Measurements from ENCODE around the gene AMOTL1.

Gene AMOTL1

GRCh38 chr11:94751786-94752185 lies 16.4 kb upstream of the AMOTL1 start:
- TF ChIP-seq SPI1 (IDR thresholded peaks at IDR 0.05; ENCODE audit: low read depth, low read length): no peak
- TF ChIP-seq POU2F2 (IDR thresholded peaks at IDR 0.05; ENCODE audit: low read depth, low read length): no peak
- no peak for TF ChIP-seq PAX5 (IDR thresholded peaks at IDR 0.05; ENCODE audit: insufficient read depth, low read length, severe bottlenecking)
- no peak for TF ChIP-seq POLR2A (IDR thresholded peaks at IDR 0.05; ENCODE audit: low read depth, low read length)
- TF ChIP-seq POLR2AphosphoS5 (IDR thresholded peaks at IDR 0.05; ENCODE audit: low read depth, low read length): no peak
- no peak for TF ChIP-seq TAF1 (IDR thresholded peaks at IDR 0.05; ENCODE audit: low read depth, low read length)
- no peak for FAIRE-seq
- no peak for DNase-seq (ENCODE audit: insufficient read length, low spot score)

- TF ChIP-seq POLR2AphosphoS5 (IDR thresholded peaks at IDR 0.05; ENCODE audit: low read depth, low read length): no peak
- no peak for TF ChIP-seq POLR2A (IDR thresholded peaks at IDR 0.05; ENCODE audit: low read depth, low read length)
- no peak for TF ChIP-seq TAF1 (IDR thresholded peaks at IDR 0.05; ENCODE audit: low read depth, low read length)
- no peak for TF ChIP-seq POU2F2 (IDR thresholded peaks at IDR 0.05; ENCODE audit: low read depth, low read length)
- no peak for TF ChIP-seq SPI1 (IDR thresholded peaks at IDR 0.05; ENCODE audit: low read depth, low read length)
- no peak for TF ChIP-seq PAX5 (IDR thresholded peaks at IDR 0.05; ENCODE audit: insufficient read depth, low read length, severe bottlenecking)
- DNase-seq (ENCODE audit: insufficient read length, low spot score): no peak
- no peak for FAIRE-seq
These were observed 14.5 kb upstream of the AMOTL1 start for GRCh38 chr11:94753630-94754029.

- TF ChIP-seq POU2F2 (IDR thresholded peaks at IDR 0.05; ENCODE audit: low read depth, low read length): no peak
- DNase-seq (ENCODE audit: insufficient read length, low spot score) (no peak), FAIRE-seq (no peak)
These were observed 13.8 kb upstream of the AMOTL1 start for GRCh38 chr11:94754335-94754734.

- no peak for DNase-seq (ENCODE audit: insufficient read length, low spot score)
- TF ChIP-seq TAF1 (IDR thresholded peaks at IDR 0.05; ENCODE audit: low read depth, low read length): no peak
- no peak for TF ChIP-seq POLR2AphosphoS5 (IDR thresholded peaks at IDR 0.05; ENCODE audit: low read depth, low read length)
- no peak for TF ChIP-seq POLR2A (IDR thresholded peaks at IDR 0.05; ENCODE audit: low read depth, low read length)
- no peak for TF ChIP-seq SPI1 (IDR thresholded peaks at IDR 0.05; ENCODE audit: low read depth, low read length)
- no peak for TF ChIP-seq POU2F2 (IDR thresholded peaks at IDR 0.05; ENCODE audit: low read depth, low read length)
- no peak for TF ChIP-seq PAX5 (IDR thresholded peaks at IDR 0.05; ENCODE audit: insufficient read depth, low read length, severe bottlenecking)
- no peak for FAIRE-seq
These were observed 13.3 kb upstream of the AMOTL1 start for GRCh38 chr11:94754819-94755218.

- no peak for DNase-seq (ENCODE audit: insufficient read length, low spot score)
- no peak for FAIRE-seq
- TF ChIP-seq POLR2AphosphoS5 (IDR thresholded peaks at IDR 0.05; ENCODE audit: low read depth, low read length) (no peak), SPI1 (IDR thresholded peaks at IDR 0.05; ENCODE audit: low read depth, low read length) (no peak), POLR2A (IDR thresholded peaks at IDR 0.05; ENCODE audit: low read depth, low read length) (no peak), TAF1 (IDR thresholded peaks at IDR 0.05; ENCODE audit: low read depth, low read length) (no peak), POU2F2 (IDR thresholded peaks at IDR 0.05; ENCODE audit: low read depth, low read length) (no peak), PAX5 (IDR thresholded peaks at IDR 0.05; ENCODE audit: insufficient read depth, low read length, severe bottlenecking) (no peak)
These were observed 12.7 kb upstream of the AMOTL1 start for GRCh38 chr11:94755494-94755893.

- no peak for DNase-seq (ENCODE audit: insufficient read length, low spot score)
- FAIRE-seq: no peak
- TF ChIP-seq POLR2A (IDR thresholded peaks at IDR 0.05; ENCODE audit: low read depth, low read length): no peak
- no peak for TF ChIP-seq POLR2AphosphoS5 (IDR thresholded peaks at IDR 0.05; ENCODE audit: low read depth, low read length)
- TF ChIP-seq TAF1 (IDR thresholded peaks at IDR 0.05; ENCODE audit: low read depth, low read length): no peak
- TF ChIP-seq PAX5 (IDR thresholded peaks at IDR 0.05; ENCODE audit: insufficient read depth, low read length, severe bottlenecking): no peak
- no peak for TF ChIP-seq POU2F2 (IDR thresholded peaks at IDR 0.05; ENCODE audit: low read depth, low read length)
- TF ChIP-seq SPI1 (IDR thresholded peaks at IDR 0.05; ENCODE audit: low read depth, low read length): no peak
These were observed 11.0 kb upstream of the AMOTL1 start for GRCh38 chr11:94757037-94757735.

- TF ChIP-seq SPI1 (IDR thresholded peaks at IDR 0.05; ENCODE audit: low read depth, low read length) (no peak), TAF1 (IDR thresholded peaks at IDR 0.05; ENCODE audit: low read depth, low read length) (no peak), POU2F2 (IDR thresholded peaks at IDR 0.05; ENCODE audit: low read depth, low read length) (no peak), POLR2A (IDR thresholded peaks at IDR 0.05; ENCODE audit: low read depth, low read length) (no peak), PAX5 (IDR thresholded peaks at IDR 0.05; ENCODE audit: insufficient read depth, low read length, severe bottlenecking) (no peak), POLR2AphosphoS5 (IDR thresholded peaks at IDR 0.05; ENCODE audit: low read depth, low read length) (no peak)
- no peak for FAIRE-seq
- DNase-seq (ENCODE audit: insufficient read length, low spot score): no peak
These were observed 9.5 kb upstream of the AMOTL1 start for GRCh38 chr11:94758666-94759065.

- no peak for DNase-seq (ENCODE audit: insufficient read length, low spot score)
- TF ChIP-seq POU2F2 (IDR thresholded peaks at IDR 0.05; ENCODE audit: low read depth, low read length): no peak
- TF ChIP-seq POLR2AphosphoS5 (IDR thresholded peaks at IDR 0.05; ENCODE audit: low read depth, low read length): no peak
- TF ChIP-seq SPI1 (IDR thresholded peaks at IDR 0.05; ENCODE audit: low read depth, low read length): no peak
- TF ChIP-seq TAF1 (IDR thresholded peaks at IDR 0.05; ENCODE audit: low read depth, low read length): no peak
- TF ChIP-seq POLR2A (IDR thresholded peaks at IDR 0.05; ENCODE audit: low read depth, low read length): no peak
- no peak for TF ChIP-seq PAX5 (IDR thresholded peaks at IDR 0.05; ENCODE audit: insufficient read depth, low read length, severe bottlenecking)
These were observed 8.6 kb upstream of the AMOTL1 start for GRCh38 chr11:94759522-94759921.

GRCh38 chr11:94760296-94760695 lies 7.9 kb upstream of the AMOTL1 start:
- DNase-seq (ENCODE audit: insufficient read length, low spot score) (no peak), FAIRE-seq (no peak)
- TF ChIP-seq SPI1 (IDR thresholded peaks at IDR 0.05; ENCODE audit: low read depth, low read length): no peak
- no peak for TF ChIP-seq TAF1 (IDR thresholded peaks at IDR 0.05; ENCODE audit: low read depth, low read length)
- no peak for TF ChIP-seq PAX5 (IDR thresholded peaks at IDR 0.05; ENCODE audit: insufficient read depth, low read length, severe bottlenecking)
- TF ChIP-seq POLR2A (IDR thresholded peaks at IDR 0.05; ENCODE audit: low read depth, low read length): no peak
- no peak for TF ChIP-seq POU2F2 (IDR thresholded peaks at IDR 0.05; ENCODE audit: low read depth, low read length)
- TF ChIP-seq POLR2AphosphoS5 (IDR thresholded peaks at IDR 0.05; ENCODE audit: low read depth, low read length): no peak

More at GRCh38 chr11:94759522-94759921, 8.6 kb upstream of the AMOTL1 start:
- FAIRE-seq: no peak

- TF ChIP-seq POLR2AphosphoS5 (IDR thresholded peaks at IDR 0.05; ENCODE audit: low read depth, low read length): no peak
- no peak for TF ChIP-seq TAF1 (IDR thresholded peaks at IDR 0.05; ENCODE audit: low read depth, low read length)
- no peak for TF ChIP-seq PAX5 (IDR thresholded peaks at IDR 0.05; ENCODE audit: insufficient read depth, low read length, severe bottlenecking)
- DNase-seq (ENCODE audit: insufficient read length, low spot score) (no peak), FAIRE-seq (no peak)
These were observed 5.9 kb upstream of the AMOTL1 start for GRCh38 chr11:94762208-94762607.
